Heart left ventricle (tissue), 16 donors: ENCODE measurements around the gene PTGR3. TPM values are rescaled to one million over a fixed set of nuclear protein-coding genes. Genes with fewer than 3 reads are reported as not detected.

Source experiments
- ATAC-seq, 4 donors: fragments of 200-7000 bp; cut with Tn5 transposase; one replicate each; pipeline ENCODE4 v1.9.1; 2020 to 2022; ENCODE audit warnings: moderate library complexity in 4 of 4, mild to moderate bottlenecking in 3 of 4, moderate number of reproducible peaks in 1 of 4
- DNase-seq, 5 donors: peaks; one replicate each; pipeline ENCODE4 v3.0.0-alpha.2; 2020
- H3K27ac ChIP-seq, 12 donors: fragments of 200-600 bp; sonication (generic) in 4 of 12; one replicate each; pipeline versions ENCODE4 v1.5.0 to v1.8.0; 2016 to 2022; ENCODE audit warnings: mild to moderate bottlenecking in 2 of 12
- H3K27me3 ChIP-seq, 9 donors: fragments of 200-600 bp; sonication (generic) in 2 of 9; one replicate each; pipeline versions ENCODE4 v1.5.1 to v1.8.0; 2016 to 2022; ENCODE audit warnings: mild to moderate bottlenecking in 3 of 9
- H3K36me3 ChIP-seq, 9 donors: fragments of 200-600 bp; sonication (generic) in 2 of 9; one replicate each; pipeline versions ENCODE4 v1.5.0 to v1.8.0; 2018 to 2022; ENCODE audit warnings: mild to moderate bottlenecking in 2 of 9
- H3K4me1 ChIP-seq, 12 donors: fragments of 200-600 bp; sonication (generic) in 4 of 12; one replicate each; pipeline versions ENCODE4 v1.5.0 to v1.8.0; 2016 to 2022; ENCODE audit warnings: mild to moderate bottlenecking in 3 of 12
- H3K4me3 ChIP-seq, 12 donors: fragments of 200-600 bp; sonication (generic) in 4 of 12; one replicate each; pipeline versions ENCODE4 v1.5.0 to v1.8.0; 2017 to 2022; ENCODE audit warnings: mild to moderate bottlenecking in 9 of 12, moderate library complexity in 4 of 12
- H3K9me3 ChIP-seq, 12 donors: fragments of 200-600 bp; sonication (generic) in 4 of 12; one replicate each; pipeline versions ENCODE4 v1.5.0 to v1.8.0; 2016 to 2022; ENCODE audit warnings: mild to moderate bottlenecking in 1 of 12
- POLR2A ChIP-seq, 2 donors: fragments of 450-650 bp; IDR thresholded peaks; one replicate each; pipeline ENCODE4 v1.6.1; 2017; ENCODE audit warnings: antibody characterized with exemption in 2 of 2, mild to moderate bottlenecking in 2 of 2, moderate library complexity in 2 of 2
- WGBS, 4 donors: extraction: QIAGEN DNeasy Blood & Tissue Kit in 2 of 4; methylation state at CpG; one replicate each; pipeline versions ENCODE4 v1.1.5 to v1.1.7; 2013 to 2018; 5-methylcytosine and 5-hydroxymethylcytosine counted together
- intact Hi-C, 10 donors: fragments of 100-400 bp; cut with DNase I; formaldehyde crosslinking; loops; one replicate each; pipeline versions ENCODE4 v1.11.1 to v1.14.2; 2022
- polyA plus RNA-seq, 2 donors: library from polyadenylated mRNA; stranded (reverse); fragments of 200-250 nt; gene quantifications; one replicate each; pipeline ENCODE4 v1.2.3, GENCODE V29; 2013
- total RNA-seq, 9 donors: library from RNA; depleted of rRNA in 2 of 9; stranded (reverse); fragments of >200 nt in 2 of 9; fragmentation: NEBNext Ultra II Directional in 3 of 9; extraction: Animal tissue kit (Norgen Biotek cat#: 25700) in 3 of 9; gene quantifications; one replicate each; pipeline versions ENCODE4 v1.1.0 to v1.2.4, GENCODE V29; 2016 to 2023
- TF ChIP-seq, protein P1 (sequence below), 12 donors: fragments of 200-600 bp; sonication (generic) in 4 of 12; IDR thresholded peaks; one replicate each; pipeline versions ENCODE4 v1.5.0 to v1.8.0; 2018 to 2022; ENCODE audit warnings: antibody characterized with exemption in 12 of 12, mild to moderate bottlenecking in 5 of 12
- donor health status: ischemic (EF 13 %, LVEDD 7.1; RV severe dilation, severe dysfunction).
- donor health status: healthy with polysubstance abuse.
- donor health status: DM: no; HTN: yes; CAD: no.
- donor health status: DM: no; HTN: no; CAD: no.
- donor health status: ischemic (EF 25% LVEDD 6.9; RV normal size, moderate dysfunction).
- donor health status: ischemic (EF 25% LVEDD 5.7; RV mildly dilated, moderate dysfunction).
- donor health status: healthy.
- donor health status: DM: yes; HTN: yes; CAD: no.
- donor health status: ischemic (EF 35%, LVEDD 5.7; RV mildly dilated, moderate dysfunction).
- donor health status: nonischemic (EF 11% LVEDD 7.7; RV severe dilation, severe dysfunction).
- donor health status: DM: yes; HTN: yes; CAD: no.
- donor health status: PGD.
- donor health status: ischemic (EF 29% LVEDD 5.4; RV normal size, mild dysfunction).
- donor health status: nonischemic (EF 23%, LVEDD 6.1; RV moderate dilation, normal function).

Gene PTGR3
- total and polyA plus RNA-seq, 11 donors: 13.6 to 58.2 (median 49.1) TPM

DNA sequence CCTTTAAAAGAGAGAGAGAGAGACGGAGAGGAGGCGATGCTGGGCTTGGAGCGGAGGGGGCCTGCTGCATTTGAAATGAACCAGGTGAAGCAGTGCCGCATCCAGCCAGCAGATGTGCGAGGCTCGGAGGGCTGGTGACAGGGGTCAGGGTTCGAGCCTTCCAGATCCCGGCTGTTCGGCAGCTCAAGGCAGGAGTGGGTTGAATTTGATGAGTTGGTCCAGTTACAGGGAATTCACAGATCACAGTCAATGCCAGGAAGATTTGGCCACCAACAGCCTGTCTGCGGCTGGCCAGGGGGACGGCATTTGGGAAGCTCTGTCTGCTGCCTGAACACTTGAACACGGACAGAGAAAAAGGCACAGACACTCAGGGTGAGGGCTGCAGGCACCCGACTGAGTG is 48.6 kb downstream of the PTGR3 start:
- no peaks in the 10 kb centered on the region for H3K27me3 ChIP-seq
- peaks cover 0 to 8% (median 0%) of the 10 kb centered on the region in 12 donors for H3K4me1 ChIP-seq
- H3K36me3 ChIP-seq: no peaks in the 10 kb centered on the region
- WGBS, 4 donors: 67 to 70% (median 68%) methylated on average over 13 of the region's 13 CpGs
- TF ChIP-seq, protein P1, sequence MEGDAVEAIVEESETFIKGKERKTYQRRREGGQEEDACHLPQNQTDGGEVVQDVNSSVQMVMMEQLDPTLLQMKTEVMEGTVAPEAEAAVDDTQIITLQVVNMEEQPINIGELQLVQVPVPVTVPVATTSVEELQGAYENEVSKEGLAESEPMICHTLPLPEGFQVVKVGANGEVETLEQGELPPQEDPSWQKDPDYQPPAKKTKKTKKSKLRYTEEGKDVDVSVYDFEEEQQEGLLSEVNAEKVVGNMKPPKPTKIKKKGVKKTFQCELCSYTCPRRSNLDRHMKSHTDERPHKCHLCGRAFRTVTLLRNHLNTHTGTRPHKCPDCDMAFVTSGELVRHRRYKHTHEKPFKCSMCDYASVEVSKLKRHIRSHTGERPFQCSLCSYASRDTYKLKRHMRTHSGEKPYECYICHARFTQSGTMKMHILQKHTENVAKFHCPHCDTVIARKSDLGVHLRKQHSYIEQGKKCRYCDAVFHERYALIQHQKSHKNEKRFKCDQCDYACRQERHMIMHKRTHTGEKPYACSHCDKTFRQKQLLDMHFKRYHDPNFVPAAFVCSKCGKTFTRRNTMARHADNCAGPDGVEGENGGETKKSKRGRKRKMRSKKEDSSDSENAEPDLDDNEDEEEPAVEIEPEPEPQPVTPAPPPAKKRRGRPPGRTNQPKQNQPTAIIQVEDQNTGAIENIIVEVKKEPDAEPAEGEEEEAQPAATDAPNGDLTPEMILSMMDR (IDR thresholded peaks at IDR 0.05): no peak
- no peaks in the 10 kb centered on the region for H3K9me3 ChIP-seq
- ATAC-seq (no peak), DNase-seq (no peak)
- intact Hi-C loops: loop anchor here in 6 of 10 donors (5.0 to 10.0 kb wide), 8 partner anchors 86 to 506 kb away; no protein-coding TSS in a partner anchor
- no peak overlapping the region for H3K27ac ChIP-seq
- peak overlapping the region in 7 of 12 donors; percentile 2 to 45 (median 14) for H3K4me3 ChIP-seq

DNA sequence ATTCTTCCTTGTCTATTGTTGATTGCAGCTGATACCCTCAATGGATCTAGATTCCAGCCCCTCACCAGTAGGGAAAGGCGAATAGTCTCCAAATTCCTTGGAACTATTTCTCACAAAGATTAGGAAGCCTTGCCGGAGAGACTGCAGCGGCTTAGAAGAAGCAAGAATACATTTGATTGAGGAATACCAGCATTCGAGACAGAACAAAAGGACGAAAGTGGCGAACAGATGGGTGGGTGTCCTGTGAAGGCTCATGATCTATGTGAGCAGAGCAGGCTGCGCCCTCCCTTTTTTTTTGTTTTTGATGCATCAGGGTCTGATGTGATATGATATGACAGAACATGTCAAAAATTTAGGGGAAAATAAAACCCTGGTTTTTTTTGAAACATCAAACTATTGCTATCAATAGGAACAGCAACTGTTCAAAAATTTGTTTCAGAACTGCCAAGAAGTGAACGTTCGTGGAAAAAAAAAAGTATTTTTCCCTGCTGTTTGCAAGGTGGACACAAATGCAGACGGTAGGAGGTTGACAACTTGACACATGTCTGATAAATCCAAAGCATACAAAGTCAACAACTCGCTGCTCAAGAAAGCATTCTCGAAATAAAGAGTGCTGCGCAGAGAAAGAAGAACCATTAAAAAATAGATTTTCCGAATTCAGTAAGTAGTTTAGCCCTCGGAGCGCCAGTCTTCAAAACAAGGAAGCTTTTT is 49.1 kb downstream of the PTGR3 start:
- Histone ChIP-seq H3K9me3 (peaks cover 0 to 1% (median 0%) of the 10 kb centered on the region in 12 donors), H3K27me3 (no peaks in the 10 kb centered on the region), H3K4me1 (peaks cover 0 to 8% (median 0%) of the 10 kb centered on the region in 12 donors), H3K4me3 (peak overlapping the region in 7 of 12 donors; percentile 2 to 45 (median 14)), H3K27ac (no peak overlapping the region), H3K36me3 (no peaks in the 10 kb centered on the region)
- WGBS, 4 donors: 75 to 82% (median 80%) methylated on average over 16 of the region's 16 CpGs
- TF ChIP-seq, protein P1 (IDR thresholded peaks at IDR 0.05): no peak
- no peak for TF ChIP-seq POLR2A (IDR thresholded peaks at IDR 0.05)
- ATAC-seq: no peak
- no peak for DNase-seq
- intact Hi-C loops: loop anchor here in 6 of 10 donors (5.0 to 10.0 kb wide), 8 partner anchors 85 to 505 kb away; no protein-coding TSS in a partner anchor

- WGBS, 4 donors: 85 to 97% (median 93%) methylated on average over 5 to 9 of the region's 9 CpGs
- DNase-seq (no peak), ATAC-seq (no peak)
- no peaks in the 10 kb centered on the region for H3K27me3 ChIP-seq
- intact Hi-C loops: no loop called here
- no peaks in the 10 kb centered on the region for H3K36me3 ChIP-seq
- no peak overlapping the region for H3K27ac ChIP-seq
- H3K4me1 ChIP-seq: peaks cover 0 to 8% (median 0%) of the 10 kb centered on the region in 12 donors
- H3K9me3 ChIP-seq: peaks cover 0 to 6% (median 0%) of the 10 kb centered on the region in 12 donors
- H3K4me3 ChIP-seq: no peak overlapping the region
- TF ChIP-seq POLR2A (IDR thresholded peaks at IDR 0.05): no peak
- TF ChIP-seq, protein P1 (IDR thresholded peaks at IDR 0.05): no peak
Measured at GRCh38 chr18:75159238-75159518, 49.8 kb downstream of the PTGR3 start.

Other genes with a start within 250 kb of the PTGR3 start
- gene TSHZ1, start 1.7 kb upstream of the PTGR3 start, total RNA-seq: 10 to 100 TPM; 14.7 to 27.9 (median 19.5) TPM
- gene TSHZ1, start 1.7 kb upstream of the PTGR3 start, polyA plus RNA-seq: 1 to 10 TPM; 7.5 to 8.8 TPM
- not detected for gene SMIM21, start 218.6 kb upstream of the PTGR3 start, total RNA-seq
- not detected for gene SMIM21, start 218.6 kb upstream of the PTGR3 start, polyA plus RNA-seq